H1 (cell line): ENCODE measurements around the gene DDX50. TPM values are rescaled to one million over a fixed set of nuclear protein-coding genes. Genes with fewer than 3 reads are reported as not detected.

Experiments used
- CTCF ChIA-PET: fragments of 300-600 bp; sonication (Branson Sonifier 250); formaldehyde crosslinking; loops from one replicate; lab custom pipeline; 2021; ENCODE audit not compliant: partially characterized antibody; lab: Charles Lee
- POLR2A ChIA-PET: fragments of 300-600 bp; sonication (Branson Sonifier 250); formaldehyde crosslinking; loops from one replicate; lab custom pipeline; 2021; ENCODE audit warnings: inconsistent platforms; ENCODE audit not compliant: partially characterized antibody; lab: Charles Lee
- DNase-seq, 2 experiments: peaks; one replicate each; pipeline versions ENCODE4 v3.0.0 to v3.0.0-alpha.2; 2010 to 2022; ENCODE audit warnings: low spot score in 2 of 2, low read depth in 1 of 2, mixed read lengths in 1 of 2
- FAIRE-seq: peaks from 2 replicates; lab custom pipeline; 2011; peaks lifted over from hg19 to GRCh38; lab: Jason Lieb, UNC
- H2AFZ ChIP-seq: 2 replicates; pipeline ENCODE4 v1.8.1; 2012; ENCODE audit warnings: low read length, inconsistent platforms
- H2AK5ac ChIP-seq: 2 replicates; pipeline ENCODE4 v1.6.1; 2013; ENCODE audit warnings: low read depth, low read length
- H2BK120ac ChIP-seq: replicated peaks from 2 replicates; pipeline ENCODE3; 2013; ENCODE audit warnings: low read depth, low read length, inconsistent platforms
- H2BK12ac ChIP-seq: 2 replicates; pipeline ENCODE4 v1.6.1; 2013; ENCODE audit warnings: low read depth, low read length
- H2BK15ac ChIP-seq: 2 replicates; pipeline ENCODE4 v1.6.1; 2013; ENCODE audit warnings: low read length
- H2BK20ac ChIP-seq: 2 replicates; pipeline ENCODE4 v1.6.1; 2013; ENCODE audit warnings: low read length
- H2BK5ac ChIP-seq: 2 replicates; pipeline ENCODE4 v1.6.1; 2013; ENCODE audit warnings: low read depth, low read length
- H3K14ac ChIP-seq: 2 replicates; pipeline ENCODE4 v1.6.1; 2013; ENCODE audit warnings: inconsistent platforms; ENCODE audit not compliant: insufficient read length
- H3K18ac ChIP-seq: 2 replicates; pipeline ENCODE4 v1.6.1; 2013; ENCODE audit warnings: low read length; ENCODE audit errors: extremely low read depth
- H3K23ac ChIP-seq: 2 replicates; pipeline ENCODE4 v1.6.1; 2013; ENCODE audit warnings: inconsistent platforms; ENCODE audit not compliant: insufficient read length
- H3K23me2 ChIP-seq: 2 replicates; pipeline ENCODE4 v1.6.1; 2013; ENCODE audit warnings: low read depth, low read length
- H3K27ac ChIP-seq: 2 replicates; pipeline ENCODE4 v1.6.1; 2011; ENCODE audit warnings: low read depth, low read length, inconsistent platforms
- H3K27me3 ChIP-seq, 4 experiments: replicated peaks in 1 of 4; 1 replicate in 1 of 4; 2 replicates in 3 of 4; pipeline versions ENCODE4 v1.6.1 to v1.8.1; 2011 to 2013; ENCODE audit warnings: low read length in 3 of 4, mild to moderate bottlenecking in 3 of 4, inconsistent platforms in 2 of 4, mixed read lengths in 2 of 4, moderate library complexity in 1 of 4; ENCODE audit not compliant: control insufficient read depth in 3 of 4, insufficient read depth in 3 of 4; ENCODE audit errors: extremely low read depth in 1 of 4
- H3K36me3 ChIP-seq, 4 experiments: 2 replicates each; pipeline versions ENCODE4 v1.6.1 to v1.8.1; 2011 to 2013; ENCODE audit warnings: mild to moderate bottlenecking in 4 of 4, low read length in 3 of 4, moderate library complexity in 2 of 4, control low read depth in 1 of 4, inconsistent platforms in 1 of 4; ENCODE audit not compliant: insufficient read depth in 4 of 4, control insufficient read depth in 2 of 4
- H3K4ac ChIP-seq: replicated peaks from 2 replicates; pipeline ENCODE3; 2013; ENCODE audit warnings: low read length, low read depth, mixed read lengths, inconsistent platforms; ENCODE audit not compliant: insufficient read length
- H3K4me1 ChIP-seq, 4 experiments: replicated peaks in 1 of 4; 1 replicate in 1 of 4; 2 replicates in 3 of 4; pipeline versions ENCODE4 v1.6.1 to v1.8.1; 2011 to 2013; ENCODE audit warnings: low read length in 3 of 4, inconsistent platforms in 2 of 4, mixed read lengths in 1 of 4; ENCODE audit not compliant: insufficient read depth in 4 of 4, control insufficient read depth in 3 of 4
- H3K4me2 ChIP-seq, 2 experiments: 2 replicates each; pipeline versions ENCODE4 v1.6.1 to v1.8.1; 2011 to 2013; ENCODE audit warnings: low read depth in 2 of 2, low read length in 2 of 2, control low read depth in 1 of 2, inconsistent platforms in 1 of 2, mild to moderate bottlenecking in 1 of 2; ENCODE audit not compliant: insufficient read depth in 1 of 2
- H3K4me3 ChIP-seq, 4 experiments: fragments of 200-600, 300-600 bp in 1 of 4; sonication (generic), shearing (Covaris generic), sonication (Bioruptor Twin) in 1 of 4; 2 replicates each; pipeline versions ENCODE4 v1.5.1 to v1.8.1; 2011 to 2016; ENCODE audit warnings: low read length in 4 of 4, low read depth in 3 of 4, control low read depth in 2 of 4, inconsistent platforms in 2 of 4, mild to moderate bottlenecking in 2 of 4, mixed read lengths in 1 of 4, moderate library complexity in 1 of 4; ENCODE audit not compliant: insufficient read depth in 2 of 4; ENCODE audit errors: extremely low read depth in 1 of 4
- H3K56ac ChIP-seq: replicated peaks from 2 replicates; pipeline ENCODE3; 2013; ENCODE audit warnings: low read depth, mild to moderate bottlenecking, mixed read lengths, low read length, inconsistent platforms; ENCODE audit not compliant: insufficient read length
- H3K79me1 ChIP-seq: 2 replicates; pipeline ENCODE4 v1.6.1; 2013; ENCODE audit warnings: low read depth, low read length, control low read depth
- H3K79me2 ChIP-seq, 2 experiments: 2 replicates each; pipeline versions ENCODE4 v1.6.1 to v1.8.1; 2012 to 2013; ENCODE audit warnings: low read length in 2 of 2, mild to moderate bottlenecking in 2 of 2, inconsistent platforms in 1 of 2; ENCODE audit not compliant: insufficient read depth in 2 of 2, control insufficient read depth in 1 of 2
- H3K9ac ChIP-seq, 4 experiments: replicated peaks in 1 of 4; 1 replicate in 1 of 4; 2 replicates in 3 of 4; pipeline versions ENCODE4 v1.6.1 to v1.8.1; 2011 to 2013; ENCODE audit warnings: low read depth in 3 of 4, low read length in 3 of 4, control low read depth in 2 of 4, mild to moderate bottlenecking in 2 of 4, moderate library complexity in 2 of 4, inconsistent platforms in 1 of 4; ENCODE audit errors: extremely low read depth in 1 of 4
- H3K9me3 ChIP-seq, 2 experiments: 2 replicates each; pipeline versions ENCODE4 v1.6.1 to v1.8.1; 2012 to 2013; ENCODE audit warnings: mild to moderate bottlenecking in 2 of 2, moderate library complexity in 2 of 2, control low read depth in 1 of 2, inconsistent platforms in 1 of 2, low read depth in 1 of 2, low read length in 1 of 2, mixed read lengths in 1 of 2; ENCODE audit not compliant: insufficient read depth in 2 of 2
- H4K20me1 ChIP-seq, 2 experiments: replicated peaks in 1 of 2; 2 replicates each; pipeline versions ENCODE3 to v1.8.1; 2011 to 2013; ENCODE audit warnings: inconsistent platforms in 2 of 2, low read length in 2 of 2, mild to moderate bottlenecking in 1 of 2; ENCODE audit not compliant: insufficient read depth in 2 of 2, control insufficient read depth in 1 of 2
- H4K5ac ChIP-seq: 2 replicates; pipeline ENCODE4 v1.6.1; 2013; ENCODE audit warnings: low read length, low read depth, mixed read lengths, inconsistent platforms; ENCODE audit not compliant: insufficient read length
- H4K8ac ChIP-seq: 2 replicates; pipeline ENCODE4 v1.8.0; 2013; ENCODE audit warnings: mild to moderate bottlenecking, moderate library complexity, low read length, inconsistent platforms; ENCODE audit not compliant: insufficient read depth; ENCODE audit errors: extremely low read depth
- H4K91ac ChIP-seq: replicated peaks from 2 replicates; pipeline ENCODE3; 2013; ENCODE audit warnings: low read length, mixed read lengths, inconsistent platforms; ENCODE audit not compliant: insufficient read length
- ATF3 ChIP-seq: IDR thresholded peaks from 2 replicates; pipeline ENCODE4 v1.6.1; 2011; ENCODE audit warnings: low read depth, mild to moderate bottlenecking, low read length; ENCODE audit not compliant: insufficient read depth
- KDM4A ChIP-seq: IDR thresholded peaks from one replicate; pipeline ENCODE4 v1.7.1; 2012; ENCODE audit warnings: low read depth, mild to moderate bottlenecking, moderate library complexity, low read length, inconsistent platforms; ENCODE audit not compliant: severe bottlenecking
- KDM5A ChIP-seq: fragments of 200-600 bp; IDR thresholded peaks from 2 replicates; pipeline ENCODE4 v1.7.1; 2012; ENCODE audit warnings: mild to moderate bottlenecking, low read length, inconsistent platforms, mixed read lengths
- MAFK ChIP-seq: IDR thresholded peaks from 2 replicates; pipeline ENCODE4 v1.6.1; 2012; ENCODE audit warnings: low read depth, mild to moderate bottlenecking, improper control_type of control experiment, low read length
- RBBP5 ChIP-seq: IDR thresholded peaks from 2 replicates; pipeline ENCODE4 v1.7.1; 2012; ENCODE audit warnings: low read depth, mild to moderate bottlenecking, inconsistent platforms, low read length, moderate library complexity, borderline replicate concordance
- SAP30 ChIP-seq: fragments of 300-600 bp; sonication (generic); IDR thresholded peaks from 2 replicates; pipeline ENCODE4 v1.7.1; 2012; ENCODE audit warnings: low read length, moderate library complexity, mild to moderate bottlenecking, inconsistent platforms; ENCODE audit not compliant: insufficient read depth, insufficient replicate concordance
- SIRT6 ChIP-seq: IDR thresholded peaks from one replicate; pipeline ENCODE4 v1.7.1; 2012; ENCODE audit warnings: low read length, inconsistent platforms
- polyA plus RNA-seq, 7 experiments: library from polyadenylated mRNA; depleted of rRNA in 3 of 7; stranded (reverse) in 5 of 7; unstranded in 2 of 7; fragments of >200 nt in 5 of 7; fragments of 200-250 nt in 2 of 7; gene quantifications; 1 replicate in 5 of 7; 2 replicates in 1 of 7; 4 replicates in 1 of 7; pipeline versions ENCODE4 v1.2.1 to v1.2.3, GENCODE V29; 2011 to 2013; ENCODE audit warnings: missing spikeins in 2 of 7, mixed read lengths in 2 of 7
- total RNA-seq: library from RNA; stranded (reverse); fragmentation: NEBNext Ultra II Directional; extraction: Animal tissue kit (Norgen Biotek cat#: 25700); gene quantifications from 2 replicates; pipeline ENCODE4 v1.2.1, GENCODE V29; 2021

DDX50 gene
- total and polyA plus RNA-seq, 2 of the 8 experiments (the other 6 are each of a cell fraction or from before 2014, with no cell fraction given), result 20.0 to 36.5 TPM

GRCh38 chr10:68878496-68878895 is 22.6 kb upstream of the DDX50 start:
- no peak overlapping the region for H2BK20ac ChIP-seq
- no peak overlapping the region for H3K18ac ChIP-seq
- CTCF ChIA-PET, result interaction anchor here (1.0 to 1.6 kb wide), 5 partner anchors 10 to 82 kb away, joined by 3 to 5 read pairs (median 4); no protein-coding TSS in a partner anchor
- H2AFZ ChIP-seq, result no peak overlapping the region
- no peaks in the 10 kb centered on the region for H3K79me1 ChIP-seq
- no peak overlapping the region for H4K8ac ChIP-seq
- H3K4me3 ChIP-seq, result peak overlapping the region in 1 of 4 experiments; percentile 12; a peak in 1 of 8 replicates
- FAIRE-seq (no peak), DNase-seq (no peak)
- no peaks in the 10 kb centered on the region for H3K79me2 ChIP-seq
- H2BK15ac ChIP-seq, result no peak overlapping the region
- no peak overlapping the region for H4K91ac ChIP-seq
- H3K4ac ChIP-seq, result no peak overlapping the region
- no peaks in the 10 kb centered on the region for H3K36me3 ChIP-seq
- H3K14ac ChIP-seq, result no peak overlapping the region
- peak overlapping the region; percentile 3 to 43; a peak in 3 of 4 replicates for H3K4me2 ChIP-seq
- H3K27ac ChIP-seq, result no peak overlapping the region
- H4K5ac ChIP-seq, result no peak overlapping the region
- no peak overlapping the region for H3K9ac ChIP-seq
- H2BK120ac ChIP-seq, result no peak overlapping the region
- no peak overlapping the region for H3K56ac ChIP-seq
- H3K23me2 ChIP-seq, result no peaks in the 10 kb centered on the region
- POLR2A ChIA-PET, result interaction anchor here (0.7 to 1.4 kb wide), 3 partner anchors 22 to 84 kb away, joined by 3 to 4 read pairs (median 3); partner anchors contain the start of gene STOX1
- no peaks in the 10 kb centered on the region for H4K20me1 ChIP-seq
- no peak overlapping the region for H3K23ac ChIP-seq
- no peaks in the 10 kb centered on the region for H3K9me3 ChIP-seq
- H2AK5ac ChIP-seq, result no peak overlapping the region
- no peak overlapping the region for H2BK12ac ChIP-seq
- H3K4me1 ChIP-seq, result peaks cover 6 to 17% (median 14%) of the 10 kb centered on the region in 4 experiments; a peak in 5 of 7 replicates
- TF ChIP-seq RBBP5 (no peak), KDM4A (no peak), KDM5A (no peak), MAFK (no peak), ATF3 (no peak), SAP30 (no peak), SIRT6 (no peak)
- no peaks in the 10 kb centered on the region for H3K27me3 ChIP-seq
- H2BK5ac ChIP-seq, result no peak overlapping the region
